HEK293 (cell line): ENCODE results near the gene KCNIP2.
A peak's percentile ranks its signal among the peaks of the same experiment; 100 is the strongest.

Source experiments
- CTCF ChIA-PET: fragments of 350-600 bp; formaldehyde crosslinking; extraction: SDS; loops from one replicate; lab custom pipeline; 2021; ENCODE audit warnings: antibody characterized with exemption; lab: Yijun Ruan, JAX
- POLR2A ChIA-PET: fragments of 300-600 bp; formaldehyde crosslinking; extraction: SDS; loops from one replicate; lab custom pipeline; 2020; ENCODE audit warnings: antibody characterized with exemption, inconsistent platforms; lab: Yijun Ruan, JAX
- H3K27ac ChIP-seq: fragments of 200-500 bp; sonication (Bioruptor generic); 2 replicates; pipeline ENCODE4 v1.5.1; 2014; ENCODE audit warnings: low read depth, low read length, control low read depth, inconsistent platforms; ENCODE audit errors: extremely low read depth
- H3K36me3 ChIP-seq, 2 experiments: fragments of 200-500 bp in 1 of 2; sonication (Bioruptor generic) in 1 of 2; 1 replicate in 1 of 2; 2 replicates in 1 of 2; pipeline ENCODE4 v1.5.1; 2014 to 2017; ENCODE audit warnings: inconsistent platforms in 2 of 2, low read length in 2 of 2; ENCODE audit not compliant: control insufficient read depth in 2 of 2, insufficient read depth in 1 of 2
- H3K4me1 ChIP-seq: fragments of 200-500 bp; sonication (Bioruptor generic); 2 replicates; pipeline ENCODE4 v1.5.1; 2014; ENCODE audit warnings: mild to moderate bottlenecking, low read length, inconsistent platforms; ENCODE audit not compliant: control insufficient read depth, insufficient read depth
- H3K4me3 ChIP-seq: 2 replicates; pipeline ENCODE4 v1.5.1; 2011; ENCODE audit warnings: low read depth, mild to moderate bottlenecking, control low read depth, low read length, moderate library complexity
- H3K9me3 ChIP-seq: fragments of 200-500 bp; sonication (Bioruptor generic); 2 replicates; pipeline ENCODE4 v1.5.1; 2014; ENCODE audit warnings: low read depth, low read length, inconsistent platforms; ENCODE audit not compliant: control insufficient read depth, insufficient read depth
- KLF1 ChIP-seq: fragments of 450-650 bp; formaldehyde crosslinking; IDR thresholded peaks from 2 replicates; pipeline ENCODE4 v1.5.1; 2016; ENCODE audit warnings: missing biosample characterization, missing genetic modification characterization
- PRDM10 ChIP-seq: fragments of 450-650 bp; formaldehyde crosslinking; IDR thresholded peaks from 2 replicates; pipeline ENCODE4 v1.5.1; 2016; ENCODE audit warnings: missing biosample characterization, missing genetic modification characterization
- REST ChIP-seq: fragments of 450-650 bp; formaldehyde crosslinking; IDR thresholded peaks from 2 replicates; pipeline ENCODE4 v1.5.1; 2016; ENCODE audit warnings: missing biosample characterization, missing genetic modification characterization
- ZNF48 ChIP-seq: fragments of 450-650 bp; formaldehyde crosslinking; IDR thresholded peaks from 2 replicates; pipeline ENCODE4 v1.5.1; 2016; ENCODE audit warnings: missing biosample characterization, missing genetic modification characterization
- ZNF510 ChIP-seq: fragments of 450-650 bp; formaldehyde crosslinking; IDR thresholded peaks from 2 replicates; pipeline ENCODE4 v1.5.1; 2018; ENCODE audit warnings: mild to moderate bottlenecking, missing genetic modification characterization, missing biosample characterization; ENCODE audit not compliant: insufficient replicate concordance
- ZNF585B ChIP-seq: fragments of 450-650 bp; formaldehyde crosslinking; IDR thresholded peaks from 2 replicates; pipeline ENCODE4 v1.5.1; 2016; ENCODE audit warnings: missing biosample characterization, missing genetic modification characterization
- ZNF610 ChIP-seq: fragments of 450-650 bp; formaldehyde crosslinking; IDR thresholded peaks from 2 replicates; pipeline ENCODE4 v1.5.1; 2016; ENCODE audit warnings: missing biosample characterization, missing genetic modification characterization, borderline replicate concordance
- ZNF837 ChIP-seq: fragments of 450-650 bp; formaldehyde crosslinking; IDR thresholded peaks from 2 replicates; pipeline ENCODE4 v1.5.1; 2016; ENCODE audit warnings: missing biosample characterization, missing genetic modification characterization
- TF ChIP-seq, protein P1 (sequence below): fragments of 450-650 bp; formaldehyde crosslinking; IDR thresholded peaks from 2 replicates; pipeline ENCODE4 v1.5.1; 2016; ENCODE audit warnings: missing biosample characterization, missing genetic modification characterization

KCNIP2 gene

DNA sequence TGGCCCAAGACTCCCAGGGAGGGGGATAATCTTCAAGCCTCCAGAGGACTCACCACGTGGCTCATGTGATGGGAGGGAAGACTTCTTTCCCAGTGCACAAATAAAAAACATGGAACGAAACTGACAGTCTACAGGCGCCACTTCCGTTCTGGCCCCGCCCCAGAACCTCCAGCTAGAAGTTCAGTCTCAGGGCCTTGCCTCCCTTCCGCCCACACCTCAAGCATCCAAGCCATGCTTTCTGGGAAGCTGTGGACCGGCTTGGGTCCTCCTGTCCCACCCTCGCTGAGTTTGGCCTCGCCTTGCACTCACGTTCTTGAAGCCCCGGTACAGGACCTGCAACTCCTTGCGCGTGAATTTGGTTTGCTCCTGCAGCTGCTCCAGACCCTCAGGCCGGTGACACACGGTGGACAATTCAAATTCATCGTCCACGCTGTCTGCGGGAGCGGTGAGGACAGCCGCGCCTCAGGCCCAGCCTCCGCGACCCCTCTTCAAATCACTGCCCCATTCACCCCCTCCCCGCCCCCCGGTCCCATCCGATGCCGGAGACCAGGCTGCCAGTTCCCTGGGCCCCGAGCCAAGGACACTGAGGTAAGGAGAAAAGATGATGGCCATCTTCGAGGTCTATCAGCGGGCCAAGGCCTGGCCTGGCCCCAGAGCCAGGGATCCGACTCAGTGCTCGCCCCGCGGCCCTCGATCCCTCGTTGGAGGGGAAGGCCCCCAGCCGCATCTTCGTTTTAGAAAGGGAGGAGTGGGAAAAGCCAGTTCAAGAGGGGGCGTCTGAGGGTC lies 14.6 kb downstream of the KCNIP2 start:
- TF ChIP-seq ZNF510 (tag by site-specific recombination) (no peak), ZNF48 (tag by site-specific recombination) (no peak), REST (no peak), KLF1 (tag by site-specific recombination) (peak; percentile 16; the same call in 1 of the 2 replicates)
- TF ChIP-seq, protein P1, sequence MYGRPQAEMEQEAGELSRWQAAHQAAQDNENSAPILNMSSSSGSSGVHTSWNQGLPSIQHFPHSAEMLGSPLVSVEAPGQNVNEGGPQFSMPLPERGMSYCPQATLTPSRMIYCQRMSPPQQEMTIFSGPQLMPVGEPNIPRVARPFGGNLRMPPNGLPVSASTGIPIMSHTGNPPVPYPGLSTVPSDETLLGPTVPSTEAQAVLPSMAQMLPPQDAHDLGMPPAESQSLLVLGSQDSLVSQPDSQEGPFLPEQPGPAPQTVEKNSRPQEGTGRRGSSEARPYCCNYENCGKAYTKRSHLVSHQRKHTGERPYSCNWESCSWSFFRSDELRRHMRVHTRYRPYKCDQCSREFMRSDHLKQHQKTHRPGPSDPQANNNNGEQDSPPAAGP (tag by site-specific recombination): peak; percentile 58; the same call in 1 of the 2 replicates
- ChIA-PET POLR2A (interaction anchor here (1.3 to 2.4 kb wide), 2 partner anchors 10 kb away, joined by 5 to 15 read pairs; partner anchors contain the start of gene OGA), CTCF (interaction anchor here (1.2 to 1.8 kb wide), 4 partner anchors 7 to 244 kb away, joined by 3 to 6 read pairs (median 4); partner anchors contain the start of gene OGA)
- Histone ChIP-seq H3K4me1 (peaks cover 7% of the 10 kb centered on the region), H3K36me3 (peaks cover 0 to 12% of the 10 kb centered on the region in 2 experiments; a peak in 1 of 3 replicates), H3K9me3 (no peaks in the 10 kb centered on the region), H3K4me3 (no peak overlapping the region), H3K27ac (no peak overlapping the region)

DNA sequence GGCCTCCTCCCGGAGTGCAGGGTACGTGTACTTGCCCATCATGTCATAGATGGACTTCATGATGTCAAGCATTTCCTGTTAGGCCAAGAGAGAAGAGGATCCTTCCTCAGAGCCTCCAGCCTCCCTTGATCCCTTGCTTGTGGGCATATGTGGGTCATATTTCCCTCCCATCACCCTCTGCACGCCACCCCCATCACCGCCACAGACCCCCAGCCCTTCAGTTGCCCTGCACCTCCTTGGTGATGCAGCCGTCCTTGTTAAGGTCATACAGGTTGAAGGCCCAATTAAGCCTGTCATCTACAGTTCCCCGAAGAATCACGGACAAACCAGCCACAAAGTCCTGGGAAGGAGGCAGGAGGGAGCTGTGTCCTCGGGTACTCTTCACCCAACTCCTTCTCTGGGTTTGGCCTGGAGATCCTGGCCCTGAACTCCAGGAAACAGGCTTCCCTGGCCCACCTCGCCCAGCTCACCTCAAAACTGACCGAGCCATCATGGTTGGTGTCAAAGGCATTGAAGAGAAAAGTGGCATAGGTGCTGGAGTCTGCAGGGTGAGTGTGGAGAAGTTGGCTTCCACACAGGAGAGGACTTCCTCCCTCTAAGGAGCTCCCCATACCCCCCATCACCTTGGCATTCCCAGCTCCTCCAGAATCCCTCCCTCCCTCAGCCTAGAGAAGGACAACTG lies 15.5 kb downstream of the KCNIP2 start:
- Histone ChIP-seq H3K36me3 (peaks cover 0 to 12% of the 10 kb centered on the region in 2 experiments; a peak in 1 of 3 replicates), H3K9me3 (no peaks in the 10 kb centered on the region)
- TF ChIP-seq ZNF610 (tag by site-specific recombination): no peak
- no peak for TF ChIP-seq ZNF585B (tag by site-specific recombination)
- TF ChIP-seq, all 188 proteins: peak for 0
- Histone ChIP-seq H3K27ac (no peak overlapping the region), H3K4me3 (no peak overlapping the region), H3K4me1 (peaks cover 7% of the 10 kb centered on the region)
- ChIA-PET POLR2A (interaction anchor here (2.4 kb wide), 1 partner anchor 10 kb away, joined by 15 read pairs; the partner anchor contains the start of gene OGA), CTCF (interaction anchor here (0.7 to 1.8 kb wide), 5 partner anchors 8 to 362 kb away, joined by 3 to 6 read pairs (median 4); partner anchors contain the start of gene OGA)

GRCh38 chr10:101826852-101827434 lies 16.7 kb downstream of the KCNIP2 start:
- TF ChIP-seq ZNF837 (tag by site-specific recombination) (no peak), PRDM10 (tag by site-specific recombination) (peak; percentile 97)
- Histone ChIP-seq H3K4me1 (peaks cover 7% of the 10 kb centered on the region), H3K27ac (no peak overlapping the region), H3K4me3 (no peak overlapping the region), H3K9me3 (no peaks in the 10 kb centered on the region), H3K36me3 (peaks cover 0 to 12% of the 10 kb centered on the region in 2 experiments; a peak in 1 of 3 replicates)
- POLR2A ChIA-PET: interaction anchor here (2.4 kb wide), 1 partner anchor 8 kb away, joined by 15 read pairs; the partner anchor contains the start of gene OGA
- CTCF ChIA-PET: interaction anchor here (0.7 to 1.8 kb wide), 3 partner anchors 8 to 363 kb away, joined by 4 to 6 read pairs (median 4); partner anchors contain the start of gene OGA
